Parathyroid adenoma (tissue), 2 donors: ENCODE results near the gene HABP2.
A peak's percentile ranks its signal among the peaks of the same experiment; 100 is the strongest.

Source experiments
- H2AFZ ChIP-seq: fragments of 300-600 bp; sonication (generic); one replicate; pipeline ENCODE4 v1.7.0; 2017; ENCODE audit warnings: antibody characterized with exemption, mild to moderate bottlenecking
- H3K27ac ChIP-seq: fragments of 300-600 bp; sonication (generic); one replicate; pipeline ENCODE4 v1.7.0; 2017
- H3K27me3 ChIP-seq: fragments of 300-600 bp; sonication (generic); one replicate; pipeline ENCODE4 v1.7.0; 2017; ENCODE audit warnings: low read length; ENCODE audit not compliant: control insufficient read depth, insufficient read depth
- H3K36me3 ChIP-seq: fragments of 300-600 bp; sonication (generic); one replicate; pipeline ENCODE4 v1.7.0; 2017; ENCODE audit warnings: low read length; ENCODE audit not compliant: control insufficient read depth, insufficient read depth
- H3K4me1 ChIP-seq: fragments of 300-600 bp; sonication (generic); one replicate; pipeline ENCODE4 v1.7.0; 2017; ENCODE audit warnings: control low read depth
- H3K4me2 ChIP-seq: fragments of 300-600 bp; sonication (generic); one replicate; pipeline ENCODE4 v1.7.0; 2017; ENCODE audit warnings: low read length
- H3K4me3 ChIP-seq: fragments of 300-600 bp; sonication (generic); one replicate; pipeline ENCODE4 v1.7.0; 2017; ENCODE audit warnings: low read depth, low read length
- H3K79me2 ChIP-seq: fragments of 300-600 bp; sonication (generic); one replicate; pipeline ENCODE4 v1.7.0; 2017; ENCODE audit warnings: control low read depth
- H3K9ac ChIP-seq: fragments of 300-600 bp; sonication (generic); one replicate; pipeline ENCODE4 v1.7.0; 2017; ENCODE audit warnings: mild to moderate bottlenecking
- H3K9me3 ChIP-seq: fragments of 300-600 bp; sonication (generic); one replicate; pipeline ENCODE4 v1.7.0; 2017; ENCODE audit warnings: low read length; ENCODE audit not compliant: control insufficient read depth
- TF ChIP-seq, protein P1 (sequence below): fragments of 300-600 bp; sonication (generic); IDR thresholded peaks from one replicate; pipeline ENCODE4 v1.7.0; 2017; ENCODE audit warnings: antibody characterized with exemption, mild to moderate bottlenecking
- donor health status: primary hyperparathyroidism.

The HABP2 gene

GRCh38 chr10:113610631-113611601 lies 58.1 kb downstream of the HABP2 start:
- H3K4me1 ChIP-seq: no peaks in the 10 kb centered on the region

DNA sequence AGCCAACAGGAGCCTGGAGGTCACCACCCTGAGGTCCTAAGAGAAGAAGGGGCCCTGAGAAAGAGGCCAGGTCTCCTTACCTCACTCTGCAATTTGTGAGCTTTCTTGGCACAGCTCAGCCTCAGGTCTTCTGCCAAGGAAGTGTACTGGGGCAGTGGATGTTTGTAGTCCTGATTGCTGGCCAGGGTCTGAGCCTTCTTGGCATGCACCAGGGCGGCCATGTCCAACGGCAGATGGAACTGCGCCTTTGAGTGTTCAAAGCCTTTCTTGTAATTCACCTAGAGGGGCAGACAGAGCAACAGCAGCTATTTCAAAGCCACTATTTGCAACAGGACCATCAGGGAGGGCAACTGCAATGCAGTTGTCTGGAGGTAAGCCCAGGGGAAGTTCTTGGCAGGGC lies 59.3 kb downstream of the HABP2 start:
- no peaks in the 10 kb centered on the region for H3K27me3 ChIP-seq
- H3K4me2 ChIP-seq: no peak overlapping the region
- H3K9ac ChIP-seq: no peak overlapping the region
- TF ChIP-seq, protein P1, sequence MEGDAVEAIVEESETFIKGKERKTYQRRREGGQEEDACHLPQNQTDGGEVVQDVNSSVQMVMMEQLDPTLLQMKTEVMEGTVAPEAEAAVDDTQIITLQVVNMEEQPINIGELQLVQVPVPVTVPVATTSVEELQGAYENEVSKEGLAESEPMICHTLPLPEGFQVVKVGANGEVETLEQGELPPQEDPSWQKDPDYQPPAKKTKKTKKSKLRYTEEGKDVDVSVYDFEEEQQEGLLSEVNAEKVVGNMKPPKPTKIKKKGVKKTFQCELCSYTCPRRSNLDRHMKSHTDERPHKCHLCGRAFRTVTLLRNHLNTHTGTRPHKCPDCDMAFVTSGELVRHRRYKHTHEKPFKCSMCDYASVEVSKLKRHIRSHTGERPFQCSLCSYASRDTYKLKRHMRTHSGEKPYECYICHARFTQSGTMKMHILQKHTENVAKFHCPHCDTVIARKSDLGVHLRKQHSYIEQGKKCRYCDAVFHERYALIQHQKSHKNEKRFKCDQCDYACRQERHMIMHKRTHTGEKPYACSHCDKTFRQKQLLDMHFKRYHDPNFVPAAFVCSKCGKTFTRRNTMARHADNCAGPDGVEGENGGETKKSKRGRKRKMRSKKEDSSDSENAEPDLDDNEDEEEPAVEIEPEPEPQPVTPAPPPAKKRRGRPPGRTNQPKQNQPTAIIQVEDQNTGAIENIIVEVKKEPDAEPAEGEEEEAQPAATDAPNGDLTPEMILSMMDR: no peak
- H3K4me3 ChIP-seq: no peak overlapping the region
- no peaks in the 10 kb centered on the region for H3K79me2 ChIP-seq
- H3K9me3 ChIP-seq: no peaks in the 10 kb centered on the region
- H2AFZ ChIP-seq: no peak overlapping the region
- no peaks in the 10 kb centered on the region for H3K4me1 ChIP-seq
- no peak overlapping the region for H3K27ac ChIP-seq
- no peaks in the 10 kb centered on the region for H3K36me3 ChIP-seq

More at GRCh38 chr10:113610631-113611601, 58.1 kb downstream of the HABP2 start:
- Histone ChIP-seq H2AFZ (peak overlapping the region; percentile 58), H3K9me3 (no peaks in the 10 kb centered on the region), H3K36me3 (no peaks in the 10 kb centered on the region), H3K4me2 (no peak overlapping the region), H3K9ac (no peak overlapping the region), H3K4me3 (no peak overlapping the region), H3K27me3 (no peaks in the 10 kb centered on the region), H3K79me2 (no peaks in the 10 kb centered on the region), H3K27ac (no peak overlapping the region)
- TF ChIP-seq, protein P1: no peak

- Histone ChIP-seq H3K9me3 (no peaks in the 10 kb centered on the region), H2AFZ (no peak overlapping the region), H3K4me2 (no peak overlapping the region), H3K9ac (no peak overlapping the region), H3K27ac (no peak overlapping the region), H3K79me2 (no peaks in the 10 kb centered on the region), H3K4me1 (no peaks in the 10 kb centered on the region), H3K4me3 (no peak overlapping the region), H3K27me3 (no peaks in the 10 kb centered on the region), H3K36me3 (no peaks in the 10 kb centered on the region)
- TF ChIP-seq, protein P1: no peak
These were observed 60.6 kb downstream of the HABP2 start for GRCh38 chr10:113613427-113613826.

DNA sequence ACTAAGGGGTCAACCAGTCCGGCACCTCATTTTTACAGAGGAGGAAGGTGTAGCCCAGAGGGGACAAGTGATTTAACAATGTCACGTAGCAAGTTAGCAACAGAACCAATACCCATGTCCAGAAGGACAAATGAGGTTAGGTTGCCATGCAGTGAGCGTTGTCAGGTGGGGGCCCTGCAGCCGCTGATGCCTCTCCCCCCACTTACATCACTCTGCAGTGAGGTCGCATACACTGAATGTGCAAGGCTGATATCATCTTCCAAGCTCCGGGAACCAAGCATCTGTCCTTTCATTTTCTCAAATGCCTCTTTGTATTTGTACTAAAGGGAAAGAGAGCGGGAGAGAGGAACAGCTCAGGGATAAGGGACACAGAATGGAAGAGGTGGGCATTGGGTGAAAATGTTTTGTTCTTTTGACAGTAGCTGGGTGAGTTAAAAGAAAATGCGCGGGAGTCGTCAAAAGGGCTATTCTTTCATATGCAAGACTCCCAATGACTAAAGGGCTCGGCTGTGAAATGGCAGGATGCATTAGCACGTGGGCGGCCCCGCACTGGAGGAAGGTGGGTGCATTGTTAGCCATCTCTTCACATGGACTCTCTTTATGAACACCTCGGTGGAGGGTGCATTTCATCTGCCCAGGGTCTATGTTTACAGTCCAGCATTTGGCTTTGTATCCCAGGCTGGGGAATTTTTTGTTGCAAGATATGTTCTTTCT lies 61.3 kb downstream of the HABP2 start:
- Histone ChIP-seq H3K79me2 (no peaks in the 10 kb centered on the region), H3K4me2 (no peak overlapping the region), H3K4me1 (no peaks in the 10 kb centered on the region), H2AFZ (no peak overlapping the region), H3K4me3 (no peak overlapping the region), H3K36me3 (no peaks in the 10 kb centered on the region), H3K9ac (no peak overlapping the region), H3K9me3 (no peaks in the 10 kb centered on the region), H3K27ac (no peak overlapping the region), H3K27me3 (no peaks in the 10 kb centered on the region)
- TF ChIP-seq, protein P1: no peak
